ENCODE results near the gene RNF13. TPM values are rescaled to one million over a fixed set of nuclear protein-coding genes. Genes with fewer than 3 reads are reported as not detected.

RNF13 gene
- total RNA-seq, 1 experiment from 2014 or later: 28.9 TPM

DNA sequence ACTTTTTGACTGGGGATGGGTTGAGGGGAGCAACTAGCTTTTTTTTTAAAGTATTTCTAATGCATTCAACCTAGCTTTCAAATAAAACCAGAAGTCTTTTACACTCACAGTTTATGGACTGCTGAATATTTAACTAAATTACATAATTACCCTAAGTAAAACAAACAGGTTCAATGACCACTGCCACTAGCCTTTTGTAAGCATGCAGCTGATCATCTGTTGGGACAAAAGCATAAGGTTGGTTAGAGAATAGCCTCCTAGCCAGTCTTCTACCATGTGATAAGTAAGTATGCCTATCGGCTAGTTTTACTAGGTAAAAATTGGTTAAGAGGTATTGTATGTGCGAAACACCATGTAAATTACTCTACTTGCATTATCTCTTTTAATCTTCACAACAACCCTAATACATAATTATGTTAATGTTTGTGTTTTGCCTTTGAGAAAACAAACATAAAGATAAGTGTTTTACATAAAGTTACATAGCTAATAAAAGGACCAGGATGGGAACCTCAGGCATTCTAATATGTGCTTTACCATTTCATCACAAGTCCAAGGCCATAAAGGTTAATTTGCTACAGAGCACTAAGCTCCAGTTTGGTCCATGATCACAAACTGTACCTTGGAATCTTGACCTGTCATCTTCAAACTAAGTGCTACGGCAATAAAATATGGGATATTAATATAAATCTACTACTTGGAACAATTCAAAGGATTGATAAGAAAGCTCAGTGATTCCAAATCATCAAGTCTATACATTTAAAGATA is 144.5 kb downstream of the RNF13 start:
- ChIA-PET POLR2A (no interaction called here), CTCF (interaction anchor here (0.8 to 3.0 kb wide), 8 partner anchors 10 to 269 kb away, joined by 3 to 10 read pairs (median 4); no protein-coding TSS in a partner anchor)
- Mint-ChIP-seq H3K4me1 (peaks cover 27% of the 10 kb centered on the region), H3K27me3 (ENCODE audit: low read depth) (no peaks in the 10 kb centered on the region), H3K4me3 (no peak overlapping the region), H3K36me3 (peaks cover 9% of the 10 kb centered on the region), H3K9me3 (no peaks in the 10 kb centered on the region), H3K27ac (no peak overlapping the region)
- no peak for ATAC-seq
- no peak for DNase-seq (ENCODE audit: low spot score)
- TF ChIP-seq ATF1 (CRISPR knock-in tag; IDR thresholded peaks at IDR 0.05) (no peak), SMAD4 (CRISPR knock-in tag; IDR thresholded peaks at IDR 0.05) (no peak), RELA (CRISPR knock-in tag; IDR thresholded peaks at IDR 0.05; ENCODE audit: borderline replicate concordance) (no peak), JUN (CRISPR knock-in tag; IDR thresholded peaks at IDR 0.05) (no peak), ERG (CRISPR knock-in tag; IDR thresholded peaks at IDR 0.05) (no peak), SMAD3 (CRISPR knock-in tag; IDR thresholded peaks at IDR 0.05; ENCODE audit: borderline replicate concordance) (no peak), MXD4 (CRISPR knock-in tag; IDR thresholded peaks at IDR 0.05; ENCODE audit: borderline replicate concordance) (no peak), GTF2I (CRISPR knock-in tag; conservative IDR thresholded peaks at IDR 0.05) (no peak), ZNF425 (CRISPR knock-in tag; conservative IDR thresholded peaks at IDR 0.05) (no peak), IRF2 (CRISPR knock-in tag; IDR thresholded peaks at IDR 0.05; ENCODE audit: borderline replicate concordance, low read depth) (no peak), EMX1 (CRISPR knock-in tag; IDR thresholded peaks at IDR 0.05) (no peak)
- TF ChIP-seq, protein P1, sequence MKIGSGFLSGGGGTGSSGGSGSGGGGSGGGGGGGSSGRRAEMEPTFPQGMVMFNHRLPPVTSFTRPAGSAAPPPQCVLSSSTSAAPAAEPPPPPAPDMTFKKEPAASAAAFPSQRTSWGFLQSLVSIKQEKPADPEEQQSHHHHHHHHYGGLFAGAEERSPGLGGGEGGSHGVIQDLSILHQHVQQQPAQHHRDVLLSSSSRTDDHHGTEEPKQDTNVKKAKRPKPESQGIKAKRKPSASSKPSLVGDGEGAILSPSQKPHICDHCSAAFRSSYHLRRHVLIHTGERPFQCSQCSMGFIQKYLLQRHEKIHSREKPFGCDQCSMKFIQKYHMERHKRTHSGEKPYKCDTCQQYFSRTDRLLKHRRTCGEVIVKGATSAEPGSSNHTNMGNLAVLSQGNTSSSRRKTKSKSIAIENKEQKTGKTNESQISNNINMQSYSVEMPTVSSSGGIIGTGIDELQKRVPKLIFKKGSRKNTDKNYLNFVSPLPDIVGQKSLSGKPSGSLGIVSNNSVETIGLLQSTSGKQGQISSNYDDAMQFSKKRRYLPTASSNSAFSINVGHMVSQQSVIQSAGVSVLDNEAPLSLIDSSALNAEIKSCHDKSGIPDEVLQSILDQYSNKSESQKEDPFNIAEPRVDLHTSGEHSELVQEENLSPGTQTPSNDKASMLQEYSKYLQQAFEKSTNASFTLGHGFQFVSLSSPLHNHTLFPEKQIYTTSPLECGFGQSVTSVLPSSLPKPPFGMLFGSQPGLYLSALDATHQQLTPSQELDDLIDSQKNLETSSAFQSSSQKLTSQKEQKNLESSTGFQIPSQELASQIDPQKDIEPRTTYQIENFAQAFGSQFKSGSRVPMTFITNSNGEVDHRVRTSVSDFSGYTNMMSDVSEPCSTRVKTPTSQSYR (CRISPR knock-in tag; IDR thresholded peaks at IDR 0.05): no peak
- TF ChIP-seq, protein P2, sequence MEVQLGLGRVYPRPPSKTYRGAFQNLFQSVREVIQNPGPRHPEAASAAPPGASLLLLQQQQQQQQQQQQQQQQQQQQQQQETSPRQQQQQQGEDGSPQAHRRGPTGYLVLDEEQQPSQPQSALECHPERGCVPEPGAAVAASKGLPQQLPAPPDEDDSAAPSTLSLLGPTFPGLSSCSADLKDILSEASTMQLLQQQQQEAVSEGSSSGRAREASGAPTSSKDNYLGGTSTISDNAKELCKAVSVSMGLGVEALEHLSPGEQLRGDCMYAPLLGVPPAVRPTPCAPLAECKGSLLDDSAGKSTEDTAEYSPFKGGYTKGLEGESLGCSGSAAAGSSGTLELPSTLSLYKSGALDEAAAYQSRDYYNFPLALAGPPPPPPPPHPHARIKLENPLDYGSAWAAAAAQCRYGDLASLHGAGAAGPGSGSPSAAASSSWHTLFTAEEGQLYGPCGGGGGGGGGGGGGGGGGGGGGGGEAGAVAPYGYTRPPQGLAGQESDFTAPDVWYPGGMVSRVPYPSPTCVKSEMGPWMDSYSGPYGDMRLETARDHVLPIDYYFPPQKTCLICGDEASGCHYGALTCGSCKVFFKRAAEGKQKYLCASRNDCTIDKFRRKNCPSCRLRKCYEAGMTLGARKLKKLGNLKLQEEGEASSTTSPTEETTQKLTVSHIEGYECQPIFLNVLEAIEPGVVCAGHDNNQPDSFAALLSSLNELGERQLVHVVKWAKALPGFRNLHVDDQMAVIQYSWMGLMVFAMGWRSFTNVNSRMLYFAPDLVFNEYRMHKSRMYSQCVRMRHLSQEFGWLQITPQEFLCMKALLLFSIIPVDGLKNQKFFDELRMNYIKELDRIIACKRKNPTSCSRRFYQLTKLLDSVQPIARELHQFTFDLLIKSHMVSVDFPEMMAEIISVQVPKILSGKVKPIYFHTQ (CRISPR knock-in tag; IDR thresholded peaks at IDR 0.05): no peak
- TF ChIP-seq, protein P3, sequence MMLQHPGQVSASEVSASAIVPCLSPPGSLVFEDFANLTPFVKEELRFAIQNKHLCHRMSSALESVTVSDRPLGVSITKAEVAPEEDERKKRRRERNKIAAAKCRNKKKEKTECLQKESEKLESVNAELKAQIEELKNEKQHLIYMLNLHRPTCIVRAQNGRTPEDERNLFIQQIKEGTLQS (CRISPR knock-in tag; conservative IDR thresholded peaks at IDR 0.05): no peak
- TF ChIP-seq, protein P4, sequence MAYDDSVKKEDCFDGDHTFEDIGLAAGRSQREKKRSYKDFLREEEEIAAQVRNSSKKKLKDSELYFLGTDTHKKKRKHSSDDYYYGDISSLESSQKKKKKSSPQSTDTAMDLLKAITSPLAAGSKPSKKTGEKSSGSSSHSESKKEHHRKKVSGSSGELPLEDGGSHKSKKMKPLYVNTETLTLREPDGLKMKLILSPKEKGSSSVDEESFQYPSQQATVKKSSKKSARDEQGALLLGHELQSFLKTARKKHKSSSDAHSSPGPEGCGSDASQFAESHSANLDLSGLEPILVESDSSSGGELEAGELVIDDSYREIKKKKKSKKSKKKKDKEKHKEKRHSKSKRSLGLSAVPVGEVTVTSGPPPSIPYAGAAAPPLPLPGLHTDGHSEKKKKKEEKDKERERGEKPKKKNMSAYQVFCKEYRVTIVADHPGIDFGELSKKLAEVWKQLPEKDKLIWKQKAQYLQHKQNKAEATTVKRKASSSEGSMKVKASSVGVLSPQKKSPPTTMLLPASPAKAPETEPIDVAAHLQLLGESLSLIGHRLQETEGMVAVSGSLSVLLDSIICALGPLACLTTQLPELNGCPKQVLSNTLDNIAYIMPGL (CRISPR knock-in tag; IDR thresholded peaks at IDR 0.05): no peak
- TF ChIP-seq, protein P5, sequence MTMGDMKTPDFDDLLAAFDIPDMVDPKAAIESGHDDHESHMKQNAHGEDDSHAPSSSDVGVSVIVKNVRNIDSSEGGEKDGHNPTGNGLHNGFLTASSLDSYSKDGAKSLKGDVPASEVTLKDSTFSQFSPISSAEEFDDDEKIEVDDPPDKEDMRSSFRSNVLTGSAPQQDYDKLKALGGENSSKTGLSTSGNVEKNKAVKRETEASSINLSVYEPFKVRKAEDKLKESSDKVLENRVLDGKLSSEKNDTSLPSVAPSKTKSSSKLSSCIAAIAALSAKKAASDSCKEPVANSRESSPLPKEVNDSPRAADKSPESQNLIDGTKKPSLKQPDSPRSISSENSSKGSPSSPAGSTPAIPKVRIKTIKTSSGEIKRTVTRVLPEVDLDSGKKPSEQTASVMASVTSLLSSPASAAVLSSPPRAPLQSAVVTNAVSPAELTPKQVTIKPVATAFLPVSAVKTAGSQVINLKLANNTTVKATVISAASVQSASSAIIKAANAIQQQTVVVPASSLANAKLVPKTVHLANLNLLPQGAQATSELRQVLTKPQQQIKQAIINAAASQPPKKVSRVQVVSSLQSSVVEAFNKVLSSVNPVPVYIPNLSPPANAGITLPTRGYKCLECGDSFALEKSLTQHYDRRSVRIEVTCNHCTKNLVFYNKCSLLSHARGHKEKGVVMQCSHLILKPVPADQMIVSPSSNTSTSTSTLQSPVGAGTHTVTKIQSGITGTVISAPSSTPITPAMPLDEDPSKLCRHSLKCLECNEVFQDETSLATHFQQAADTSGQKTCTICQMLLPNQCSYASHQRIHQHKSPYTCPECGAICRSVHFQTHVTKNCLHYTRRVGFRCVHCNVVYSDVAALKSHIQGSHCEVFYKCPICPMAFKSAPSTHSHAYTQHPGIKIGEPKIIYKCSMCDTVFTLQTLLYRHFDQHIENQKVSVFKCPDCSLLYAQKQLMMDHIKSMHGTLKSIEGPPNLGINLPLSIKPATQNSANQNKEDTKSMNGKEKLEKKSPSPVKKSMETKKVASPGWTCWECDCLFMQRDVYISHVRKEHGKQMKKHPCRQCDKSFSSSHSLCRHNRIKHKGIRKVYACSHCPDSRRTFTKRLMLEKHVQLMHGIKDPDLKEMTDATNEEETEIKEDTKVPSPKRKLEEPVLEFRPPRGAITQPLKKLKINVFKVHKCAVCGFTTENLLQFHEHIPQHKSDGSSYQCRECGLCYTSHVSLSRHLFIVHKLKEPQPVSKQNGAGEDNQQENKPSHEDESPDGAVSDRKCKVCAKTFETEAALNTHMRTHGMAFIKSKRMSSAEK (CRISPR knock-in tag; IDR thresholded peaks at IDR 0.05; ENCODE audit: borderline replicate concordance): no peak
- TF ChIP-seq, protein P6, sequence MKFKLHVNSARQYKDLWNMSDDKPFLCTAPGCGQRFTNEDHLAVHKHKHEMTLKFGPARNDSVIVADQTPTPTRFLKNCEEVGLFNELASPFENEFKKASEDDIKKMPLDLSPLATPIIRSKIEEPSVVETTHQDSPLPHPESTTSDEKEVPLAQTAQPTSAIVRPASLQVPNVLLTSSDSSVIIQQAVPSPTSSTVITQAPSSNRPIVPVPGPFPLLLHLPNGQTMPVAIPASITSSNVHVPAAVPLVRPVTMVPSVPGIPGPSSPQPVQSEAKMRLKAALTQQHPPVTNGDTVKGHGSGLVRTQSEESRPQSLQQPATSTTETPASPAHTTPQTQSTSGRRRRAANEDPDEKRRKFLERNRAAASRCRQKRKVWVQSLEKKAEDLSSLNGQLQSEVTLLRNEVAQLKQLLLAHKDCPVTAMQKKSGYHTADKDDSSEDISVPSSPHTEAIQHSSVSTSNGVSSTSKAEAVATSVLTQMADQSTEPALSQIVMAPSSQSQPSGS (CRISPR knock-in tag; IDR thresholded peaks at IDR 0.05; ENCODE audit: borderline replicate concordance, low read depth): no peak
- TF ChIP-seq, protein P7, sequence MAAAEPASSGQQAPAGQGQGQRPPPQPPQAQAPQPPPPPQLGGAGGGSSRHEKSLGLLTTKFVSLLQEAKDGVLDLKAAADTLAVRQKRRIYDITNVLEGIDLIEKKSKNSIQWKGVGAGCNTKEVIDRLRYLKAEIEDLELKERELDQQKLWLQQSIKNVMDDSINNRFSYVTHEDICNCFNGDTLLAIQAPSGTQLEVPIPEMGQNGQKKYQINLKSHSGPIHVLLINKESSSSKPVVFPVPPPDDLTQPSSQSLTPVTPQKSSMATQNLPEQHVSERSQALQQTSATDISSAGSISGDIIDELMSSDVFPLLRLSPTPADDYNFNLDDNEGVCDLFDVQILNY (CRISPR knock-in tag; IDR thresholded peaks at IDR 0.05): no peak

All from WTC11 (cell line).